Loucy (cell line): ENCODE results near the gene CNTROB.

Experiments
- EZH2phosphoT487 ChIP-seq: fragments of 200-600 bp; IDR thresholded peaks from 2 replicates; pipeline ENCODE4 v1.6.1; 2018; ENCODE audit warnings: antibody characterized with exemption, mild to moderate bottlenecking, moderate library complexity, borderline replicate concordance
- TF ChIP-seq, protein P1 (sequence below): fragments of 200-600 bp; sonication (generic); conservative IDR thresholded peaks from 2 replicates; pipeline ENCODE4 v1.5.1; 2014; ENCODE audit warnings: mild to moderate bottlenecking, antibody characterized with exemption, low read length

DNA sequence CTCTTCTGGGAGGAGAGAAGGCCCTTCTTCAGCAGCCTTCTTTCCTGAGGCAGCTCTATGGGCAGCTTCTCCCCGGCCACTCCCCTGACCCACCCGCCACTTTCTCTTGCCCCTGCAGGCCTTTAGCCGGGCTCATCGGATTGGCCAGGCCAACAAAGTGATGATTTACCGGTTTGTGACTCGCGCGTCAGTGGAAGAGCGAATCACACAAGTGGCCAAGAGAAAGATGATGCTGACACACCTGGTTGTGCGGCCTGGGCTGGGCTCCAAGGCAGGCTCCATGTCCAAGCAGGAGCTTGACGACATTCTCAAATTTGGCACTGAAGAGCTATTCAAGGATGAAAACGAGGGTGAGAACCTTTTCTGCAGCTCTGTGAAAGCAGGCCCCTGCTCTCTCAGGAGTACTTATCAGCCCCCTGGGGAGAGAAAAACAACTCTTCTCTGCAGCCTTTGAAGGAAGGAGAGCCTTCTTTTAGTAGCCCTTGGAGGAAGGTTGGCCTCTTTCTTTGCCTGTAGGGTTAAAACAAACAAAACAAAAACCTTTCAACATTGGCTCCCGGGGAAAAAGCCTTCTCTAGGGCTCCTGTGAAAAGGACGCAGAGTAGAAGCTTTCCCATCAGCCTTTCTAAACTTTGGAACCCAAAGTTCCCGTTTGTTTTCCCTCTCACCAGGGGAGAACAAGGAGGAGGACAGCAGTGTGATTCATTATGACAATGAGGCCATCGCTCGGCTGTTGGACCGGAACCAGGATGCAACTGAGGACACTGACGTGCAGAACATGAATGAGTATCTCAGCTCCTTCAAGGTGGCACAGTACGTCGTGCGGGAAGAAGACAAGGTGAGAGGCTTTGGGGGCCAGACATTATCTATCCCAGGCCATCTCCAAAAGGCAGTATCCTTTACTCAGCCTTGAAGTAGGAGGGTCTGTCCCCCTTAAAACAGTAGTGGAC lies 28.6 kb upstream of the CNTROB start:
- TF ChIP-seq, protein P1, sequence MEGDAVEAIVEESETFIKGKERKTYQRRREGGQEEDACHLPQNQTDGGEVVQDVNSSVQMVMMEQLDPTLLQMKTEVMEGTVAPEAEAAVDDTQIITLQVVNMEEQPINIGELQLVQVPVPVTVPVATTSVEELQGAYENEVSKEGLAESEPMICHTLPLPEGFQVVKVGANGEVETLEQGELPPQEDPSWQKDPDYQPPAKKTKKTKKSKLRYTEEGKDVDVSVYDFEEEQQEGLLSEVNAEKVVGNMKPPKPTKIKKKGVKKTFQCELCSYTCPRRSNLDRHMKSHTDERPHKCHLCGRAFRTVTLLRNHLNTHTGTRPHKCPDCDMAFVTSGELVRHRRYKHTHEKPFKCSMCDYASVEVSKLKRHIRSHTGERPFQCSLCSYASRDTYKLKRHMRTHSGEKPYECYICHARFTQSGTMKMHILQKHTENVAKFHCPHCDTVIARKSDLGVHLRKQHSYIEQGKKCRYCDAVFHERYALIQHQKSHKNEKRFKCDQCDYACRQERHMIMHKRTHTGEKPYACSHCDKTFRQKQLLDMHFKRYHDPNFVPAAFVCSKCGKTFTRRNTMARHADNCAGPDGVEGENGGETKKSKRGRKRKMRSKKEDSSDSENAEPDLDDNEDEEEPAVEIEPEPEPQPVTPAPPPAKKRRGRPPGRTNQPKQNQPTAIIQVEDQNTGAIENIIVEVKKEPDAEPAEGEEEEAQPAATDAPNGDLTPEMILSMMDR = no peak
- no peak for TF ChIP-seq EZH2phosphoT487
